IPS DF 4.7 (cell line): ENCODE measurements around the gene IKZF3.

Source experiments
- DNase-seq: peaks from one replicate; pipeline ENCODE4 v3.0.0-alpha.2; 2013; ENCODE audit warnings: low spot score; ENCODE audit errors: extremely low read depth

The IKZF3 gene

GRCh38 chr17:39818358-39819000 lies 45.6 kb downstream of the IKZF3 start:
- no peak for DNase-seq

- no peak for DNase-seq
These were observed 47.8 kb downstream of the IKZF3 start for GRCh38 chr17:39816272-39816671.

GRCh38 chr17:39814497-39814896 lies 49.6 kb downstream of the IKZF3 start:
- DNase-seq: no peak

- no peak for DNase-seq
These were observed 50.5 kb downstream of the IKZF3 start for GRCh38 chr17:39813631-39814030.

- no peak for DNase-seq
These were observed 51.6 kb downstream of the IKZF3 start for GRCh38 chr17:39812466-39812865.

- DNase-seq: no peak
These were observed 53.0 kb downstream of the IKZF3 start for GRCh38 chr17:39810939-39811728.

- DNase-seq: no peak
These were observed 54.9 kb downstream of the IKZF3 start for GRCh38 chr17:39809221-39809620.

GRCh38 chr17:39808409-39808997 lies 55.6 kb downstream of the IKZF3 start:
- DNase-seq: no peak

- DNase-seq: no peak
These were observed 59.3 kb downstream of the IKZF3 start for GRCh38 chr17:39804839-39805238.

- DNase-seq: no peak
These were observed 63.1 kb downstream of the IKZF3 start for GRCh38 chr17:39801055-39801454.

- no peak for DNase-seq
These were observed 63.6 kb downstream of the IKZF3 start for GRCh38 chr17:39800540-39800939.

- no peak for DNase-seq
These were observed 64.7 kb downstream of the IKZF3 start for GRCh38 chr17:39799395-39799794.

- no peak for DNase-seq
These were observed 69.7 kb downstream of the IKZF3 start for GRCh38 chr17:39794249-39794970.

- no peak for DNase-seq
These were observed 70.7 kb downstream of the IKZF3 start for GRCh38 chr17:39793301-39793872.

- DNase-seq: no peak
These were observed 71.4 kb downstream of the IKZF3 start for GRCh38 chr17:39792526-39793221.

GRCh38 chr17:39791111-39791992 lies 72.8 kb downstream of the IKZF3 start:
- no peak for DNase-seq

- DNase-seq: no peak
These were observed 76.2 kb downstream of the IKZF3 start for GRCh38 chr17:39787743-39788484.

- DNase-seq: no peak
These were observed 77.1 kb downstream of the IKZF3 start for GRCh38 chr17:39787041-39787440.

- no peak for DNase-seq
These were observed 81.1 kb downstream of the IKZF3 start for GRCh38 chr17:39782980-39783379.
